Caco-2 (cell line): ENCODE results near the gene DZIP1. TPM values are rescaled to one million over a fixed set of nuclear protein-coding genes. Genes with fewer than 3 reads are reported as not detected.

Experiments used
- BruUV-seq: library from RNA; stranded (reverse); fragments of 400-500 nt; replicated peaks from 2 replicates; lab custom pipeline; 2021; lab: Mats Ljungman, UMichigan
- CTCF ChIA-PET: fragments of 300-600 bp; sonication (Branson Sonifier 250); formaldehyde crosslinking; loops from one replicate; lab custom pipeline; 2022; ENCODE audit warnings: antibody characterized with exemption; lab: Charles Lee
- POLR2A ChIA-PET: fragments of 300-600 bp; sonication (Branson Sonifier 250); formaldehyde crosslinking; loops from one replicate; lab custom pipeline; 2022; ENCODE audit warnings: antibody characterized with exemption; lab: Charles Lee
- DNase-seq, 2 experiments: peaks; one replicate each; pipeline versions ENCODE4 v3.0.0 to v3.0.0-alpha.2; 2020 to 2022
- H3K27me3 ChIP-seq: replicated peaks from 2 replicates; pipeline ENCODE4 v1.6.0; 2011; ENCODE audit warnings: low read length; ENCODE audit not compliant: control insufficient read depth, insufficient read depth
- H3K36me3 ChIP-seq: 2 replicates; pipeline ENCODE4 v1.5.1; 2011; ENCODE audit warnings: low read length; ENCODE audit not compliant: control insufficient read depth, insufficient read depth
- H3K4me1 ChIP-seq: fragments of 250-450 bp; sonication (Bioruptor Pico); 2 replicates; pipeline ENCODE4 v1.5.1; 2020; ENCODE audit warnings: mild to moderate bottlenecking
- H3K4me3 ChIP-seq: 2 replicates; pipeline ENCODE4 v1.5.1; 2011; ENCODE audit warnings: low read depth, mild to moderate bottlenecking, control low read depth, low read length
- H3K9me3 ChIP-seq: fragments of 250-450 bp; sonication (Bioruptor Pico); 2 replicates; pipeline ENCODE4 v1.5.1; 2020; ENCODE audit warnings: mild to moderate bottlenecking, moderate library complexity
- H3K27ac Mint-ChIP-seq: one replicate; pipeline ENCODE4 v1.8.0; 2022; ENCODE audit warnings: mixed read lengths; ENCODE audit not compliant: unreplicated experiment
- H3K27me3 Mint-ChIP-seq: one replicate; pipeline ENCODE4 v1.8.0; 2022; ENCODE audit warnings: mixed read lengths; ENCODE audit not compliant: insufficient read depth, unreplicated experiment
- H3K36me3 Mint-ChIP-seq: one replicate; pipeline ENCODE4 v1.8.0; 2022; ENCODE audit warnings: mild to moderate bottlenecking, mixed read lengths; ENCODE audit not compliant: insufficient read depth, unreplicated experiment
- H3K4me1 Mint-ChIP-seq: one replicate; pipeline ENCODE4 v1.8.0; 2022; ENCODE audit warnings: low read depth, mixed read lengths; ENCODE audit not compliant: unreplicated experiment
- H3K4me3 Mint-ChIP-seq: one replicate; pipeline ENCODE4 v1.8.0; 2022; ENCODE audit warnings: mild to moderate bottlenecking, moderate library complexity, mixed read lengths; ENCODE audit not compliant: unreplicated experiment
- H3K9me3 Mint-ChIP-seq: one replicate; pipeline ENCODE4 v1.8.0; 2022; ENCODE audit warnings: mixed read lengths; ENCODE audit not compliant: unreplicated experiment
- CTCF ChIP-seq, 2 experiments: fragments of 200-600 bp in 1 of 2; IDR thresholded peaks; 1 replicate in 1 of 2; 2 replicates in 1 of 2; pipeline versions ENCODE4 v1.5.1 to v1.8.0; 2011 to 2022; ENCODE audit warnings: antibody characterized with exemption in 1 of 2, control low read depth in 1 of 2, inconsistent platforms in 1 of 2, low read depth in 1 of 2, low read length in 1 of 2, mild to moderate bottlenecking in 1 of 2, moderate library complexity in 1 of 2; ENCODE audit not compliant: insufficient read depth in 1 of 2, severe bottlenecking in 1 of 2, unreplicated experiment in 1 of 2
- intact Hi-C: fragments of 100-400 bp; cut with micrococcal nuclease; formaldehyde crosslinking; loops from one replicate; pipeline ENCODE4 v1.10.0; 2022; ENCODE audit not compliant: unreplicated experiment
- total RNA-seq: library from RNA; stranded (reverse); gene quantifications from 2 replicates; pipeline ENCODE4 v1.2.3, GENCODE V29; 2022

DZIP1 gene
- total RNA-seq, 1 experiment from 2014 or later: 6.5 TPM

- H3K27me3 ChIP-seq: no peaks in the 10 kb centered on the region
- peak in 1 of 2 experiments; percentile 68 for DNase-seq
- no peak overlapping the region for H3K27ac Mint-ChIP-seq
- CTCF ChIA-PET: interaction anchor here (0.6 to 1.7 kb wide), 15 partner anchors 14 to 395 kb away, joined by 3 to 65 read pairs (median 3); partner anchors contain the start of genes DNAJC3 and DZIP1
- no peaks in the 10 kb centered on the region for H3K36me3 ChIP-seq
- H3K4me3 ChIP-seq: no peak overlapping the region
- intact Hi-C loops: loop anchor here (1.0 kb wide), 4 partner anchors 32 to 356 kb away; no protein-coding TSS in a partner anchor
- BruUV-seq: no TSS peak
- no peak overlapping the region for H3K4me3 Mint-ChIP-seq
- peaks cover 6% of the 10 kb centered on the region for H3K36me3 Mint-ChIP-seq
- H3K4me1 ChIP-seq: no peaks in the 10 kb centered on the region
- no peaks in the 10 kb centered on the region for H3K27me3 Mint-ChIP-seq
- TF ChIP-seq CTCF (IDR thresholded peaks at IDR 0.05; ENCODE audit: insufficient read depth in 1 of 2, low read depth in 1 of 2, low read length in 1 of 2, severe bottlenecking in 1 of 2, unreplicated experiment in 1 of 2): peak; percentile 75 to 82
- POLR2A ChIA-PET: interaction anchor here (0.9 kb wide), 1 partner anchor 52 kb away, joined by 5 read pairs; no protein-coding TSS in a partner anchor
- H3K9me3 Mint-ChIP-seq: peaks cover 10% of the 10 kb centered on the region
- H3K4me1 Mint-ChIP-seq: no peaks in the 10 kb centered on the region
- H3K9me3 ChIP-seq: no peaks in the 10 kb centered on the region
Observed at GRCh38 chr13:95624020-95624419, 20.5 kb downstream of the DZIP1 start.

DNA sequence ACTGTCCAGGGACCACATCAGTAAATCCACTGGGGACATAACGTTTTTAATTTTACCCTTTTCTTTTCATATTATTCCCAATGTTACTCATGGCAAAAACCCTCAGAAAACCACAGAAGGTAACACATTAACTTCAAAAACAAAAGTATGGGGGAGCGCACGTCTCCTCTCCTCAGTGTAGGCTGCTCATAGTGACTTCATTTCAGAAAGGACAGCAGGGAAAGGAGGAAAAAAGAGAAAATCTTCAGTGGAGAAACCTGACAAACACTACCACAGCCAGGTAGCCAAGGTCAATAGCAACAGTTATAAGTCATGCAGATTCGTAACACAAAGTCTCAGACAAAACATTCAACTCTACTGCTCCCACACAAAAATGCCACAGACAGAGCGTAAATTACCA, 21.4 kb downstream of the DZIP1 start:
- H3K27me3 ChIP-seq: no peaks in the 10 kb centered on the region
- no peak overlapping the region for H3K27ac Mint-ChIP-seq
- no peak overlapping the region for H3K4me3 Mint-ChIP-seq
- no peaks in the 10 kb centered on the region for H3K4me1 ChIP-seq
- H3K4me3 ChIP-seq: no peak overlapping the region
- H3K36me3 ChIP-seq: no peaks in the 10 kb centered on the region
- no peak for TF ChIP-seq CTCF (IDR thresholded peaks at IDR 0.05; ENCODE audit: insufficient read depth in 1 of 2, low read depth in 1 of 2, low read length in 1 of 2, severe bottlenecking in 1 of 2, unreplicated experiment in 1 of 2)
- H3K36me3 Mint-ChIP-seq: peaks cover 6% of the 10 kb centered on the region
- H3K9me3 Mint-ChIP-seq: peaks cover 10% of the 10 kb centered on the region
- BruUV-seq: no TSS peak
- H3K4me1 Mint-ChIP-seq: no peaks in the 10 kb centered on the region
- intact Hi-C loops: no loop called here
- ChIA-PET CTCF (interaction anchor here (1.2 to 1.7 kb wide), 3 partner anchors 19 to 210 kb away, joined by 3 to 65 read pairs (median 43); no protein-coding TSS in a partner anchor), POLR2A (no interaction called here)
- DNase-seq: no peak
- H3K27me3 Mint-ChIP-seq: no peaks in the 10 kb centered on the region
- H3K9me3 ChIP-seq: no peaks in the 10 kb centered on the region

- intact Hi-C loops: no loop called here
- Mint-ChIP-seq H3K4me3 (no peak overlapping the region), H3K9me3 (peaks cover 5% of the 10 kb centered on the region), H3K36me3 (peaks cover 6% of the 10 kb centered on the region), H3K27me3 (no peaks in the 10 kb centered on the region), H3K27ac (no peak overlapping the region), H3K4me1 (no peaks in the 10 kb centered on the region)
- ChIA-PET POLR2A (no interaction called here), CTCF (no interaction called here)
- Histone ChIP-seq H3K4me1 (no peaks in the 10 kb centered on the region), H3K4me3 (no peak overlapping the region), H3K27me3 (no peaks in the 10 kb centered on the region), H3K9me3 (no peaks in the 10 kb centered on the region), H3K36me3 (no peaks in the 10 kb centered on the region)
- no peak for TF ChIP-seq CTCF (IDR thresholded peaks at IDR 0.05; ENCODE audit: insufficient read depth in 1 of 2, low read depth in 1 of 2, low read length in 1 of 2, severe bottlenecking in 1 of 2, unreplicated experiment in 1 of 2)
- DNase-seq: no peak
- no TSS peak for BruUV-seq
Observed at GRCh38 chr13:95620825-95621498, 23.5 kb downstream of the DZIP1 start.
